Stomach (tissue), 9 donors: ENCODE measurements around the gene PHF20. TPM values are rescaled to one million over a fixed set of nuclear protein-coding genes. Genes with fewer than 3 reads are reported as not detected.

Source experiments
- DNase-seq, 2 donors: peaks; one replicate each; pipeline versions ENCODE4 v3.0.0 to v3.0.0-alpha.2; 2013 to 2019
- H3K27ac ChIP-seq, 5 donors: fragments of 200-600 bp in 4 of 5; sonication (generic) in 4 of 5; one replicate each; pipeline ENCODE4 v1.5.1; 2013 to 2019; ENCODE audit warnings: mild to moderate bottlenecking in 1 of 5, moderate library complexity in 1 of 5
- H3K27me3 ChIP-seq, 3 donors: fragments of 200-600 bp; sonication (generic); one replicate each; pipeline ENCODE4 v1.5.1; 2017 to 2019; ENCODE audit warnings: mixed run types in 1 of 3
- H3K36me3 ChIP-seq, 4 donors: fragments of 200-600 bp; sonication (generic); 1 replicate in 3 of 4; 2 replicates in 1 of 4; pipeline ENCODE4 v1.5.1; 2016 to 2019
- H3K4me1 ChIP-seq, 4 donors: fragments of 200-600 bp; sonication (generic); one replicate each; pipeline ENCODE4 v1.5.1; 2016 to 2019
- H3K4me3 ChIP-seq, 4 donors: fragments of 200-600 bp; sonication (generic) in 3 of 4; one replicate each; pipeline ENCODE4 v1.5.1; 2016 to 2019; ENCODE audit warnings: mild to moderate bottlenecking in 1 of 4
- H3K9me3 ChIP-seq, 4 donors: fragments of 200-600 bp; sonication (generic); one replicate each; pipeline ENCODE4 v1.5.1; 2016 to 2019
- CTCF ChIP-seq, 7 experiments: fragments of 450-650 bp in 4 of 7; fragments of 200-600 bp in 3 of 7; sonication (generic) in 3 of 7; IDR thresholded peaks; one replicate each; pipeline ENCODE4 v1.5.1; 2016 to 2019; ENCODE audit warnings: antibody characterized with exemption in 7 of 7, control low read depth in 2 of 7, mild to moderate bottlenecking in 1 of 7
- EP300 ChIP-seq: sonication (generic); formaldehyde crosslinking; IDR thresholded peaks from one replicate; pipeline ENCODE4 v1.6.1; 2017; ENCODE audit warnings: antibody characterized with exemption
- POLR2A ChIP-seq, 4 donors: fragments of 450-650 bp; IDR thresholded peaks; one replicate each; pipeline ENCODE4 v1.6.1; 2016; ENCODE audit warnings: antibody characterized with exemption in 4 of 4, control low read depth in 2 of 4, mild to moderate bottlenecking in 1 of 4, moderate library complexity in 1 of 4
- POLR2AphosphoS5 ChIP-seq, 3 donors: sonication (generic); formaldehyde crosslinking; IDR thresholded peaks; one replicate each; pipeline ENCODE4 v1.6.1; 2016; ENCODE audit warnings: antibody characterized with exemption in 3 of 3
- WGBS, 5 donors: extraction: QIAGEN DNeasy Blood & Tissue Kit in 3 of 5; methylation state at CpG; one replicate each; pipeline versions ENCODE4 v1.1.5 to v1.1.7; 2013 to 2018; 5-methylcytosine and 5-hydroxymethylcytosine counted together
- intact Hi-C: fragments of 100-400 bp; cut with DNase I; formaldehyde crosslinking; loops from one replicate; pipeline ENCODE4 v1.15.1; 2023; ENCODE audit warnings: low total_unique reads
- polyA plus RNA-seq, 3 donors: library from polyadenylated mRNA; stranded (reverse); fragments of 200-250 nt; gene quantifications; one replicate each; pipeline ENCODE4 v1.2.3, GENCODE V29; 2013
- total RNA-seq, 5 donors: library from RNA; depleted of rRNA; stranded (reverse); fragments of >200 nt; gene quantifications; one replicate each; pipeline versions ENCODE4 v1.1.0 to v1.2.3, GENCODE V29; 2014 to 2016
- donor health status: healthy with polysubstance abuse.
- donor health status: Bipolar disorder and iron deficiency.
- donor health status: healthy.

The PHF20 gene
- total and polyA plus RNA-seq, 8 donors, result 18.3 to 135 (median 31.5) TPM

- Histone ChIP-seq H3K4me1 (peaks cover 3 to 49% (median 24%) of the 10 kb centered on the region in 4 donors), H3K27ac (peak overlapping the region in 3 of 5 donors; percentile 36 to 72 (median 70)), H3K27me3 (no peaks in the 10 kb centered on the region), H3K9me3 (no peaks in the 10 kb centered on the region), H3K36me3 (peaks cover 0 to 17% (median 3%) of the 10 kb centered on the region in 4 donors), H3K4me3 (no peak overlapping the region)
- intact Hi-C loops, result no loop called here
- no peak for TF ChIP-seq EP300
- DNase-seq, result no peak
- 93 to 98% (median 95%) methylated on average over 4 of the region's 4 CpGs for WGBS, 5 donors
These were observed 20.9 kb downstream of the PHF20 start for GRCh38 chr20:35792740-35793139.

DNA sequence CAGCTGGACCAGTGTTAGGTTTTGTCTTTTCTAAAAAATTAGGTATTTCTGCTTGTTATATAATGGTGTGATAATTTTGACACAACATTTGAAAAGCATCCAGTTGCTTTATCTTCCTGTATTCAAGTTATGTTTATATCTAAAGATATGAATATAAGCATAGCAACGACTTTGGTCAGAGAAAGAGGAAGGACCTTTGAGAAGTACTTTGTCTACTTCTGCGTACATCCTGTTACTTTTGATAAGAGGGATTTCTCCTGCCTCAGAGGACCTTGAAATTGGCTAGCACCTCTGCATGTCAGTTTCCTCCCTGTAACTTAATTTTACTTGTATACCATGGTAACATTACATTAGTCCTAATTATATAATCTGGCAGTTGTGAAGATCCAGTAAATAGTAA lies 24.8 kb downstream of the PHF20 start:
- Histone ChIP-seq H3K27me3 (no peaks in the 10 kb centered on the region), H3K27ac (peak overlapping the region in 3 of 5 donors; percentile 33 to 49 (median 36)), H3K4me3 (no peak overlapping the region), H3K36me3 (peaks cover 0 to 22% (median 14%) of the 10 kb centered on the region in 4 donors), H3K4me1 (peaks cover 3 to 35% (median 19%) of the 10 kb centered on the region in 4 donors), H3K9me3 (no peaks in the 10 kb centered on the region)
- WGBS, 5 donors, result 8 to 27% (median 17%) methylated on average over 2 of the region's 2 CpGs
- TF ChIP-seq POLR2AphosphoS5 (IDR thresholded peaks at IDR 0.05) (no peak), POLR2A (IDR thresholded peaks at IDR 0.05) (no peak)
- DNase-seq, result peak in 1 of 2 donors; percentile 32
- intact Hi-C loops, result no loop called here

DNA sequence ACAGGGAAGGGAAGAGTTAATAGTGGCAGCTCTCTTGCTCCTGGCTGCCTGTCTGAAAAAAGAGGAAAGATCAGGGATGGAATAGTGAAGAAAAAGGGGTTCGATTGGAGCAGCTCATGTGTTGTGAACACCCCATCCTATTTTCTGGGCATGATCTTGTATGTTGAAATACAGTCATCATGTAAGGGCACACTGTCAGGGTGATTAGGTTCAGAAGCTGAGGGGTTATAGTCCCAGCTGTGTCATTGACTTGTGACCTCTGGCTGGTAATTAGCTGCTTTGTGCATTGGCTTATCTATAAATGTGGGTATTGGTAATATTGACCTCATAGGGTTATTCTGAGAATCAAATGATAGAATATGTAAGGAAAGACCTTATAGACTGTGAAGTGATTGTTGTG lies 30.1 kb downstream of the PHF20 start:
- TF ChIP-seq EP300, result no peak
- TF ChIP-seq POLR2AphosphoS5 (IDR thresholded peaks at IDR 0.05), result no peak
- no peak for TF ChIP-seq CTCF (IDR thresholded peaks at IDR 0.05)
- no peak for TF ChIP-seq POLR2A (IDR thresholded peaks at IDR 0.05)
- H3K27ac ChIP-seq, result no peak overlapping the region
- no peak for DNase-seq
- no peaks in the 10 kb centered on the region for H3K27me3 ChIP-seq
- peaks cover 0 to 6% (median 2%) of the 10 kb centered on the region in 4 donors for H3K4me1 ChIP-seq
- no peaks in the 10 kb centered on the region for H3K9me3 ChIP-seq
- peaks cover 12 to 70% (median 64%) of the 10 kb centered on the region in 4 donors for H3K36me3 ChIP-seq
- no peak overlapping the region for H3K4me3 ChIP-seq
- WGBS, 5 donors, result 68 to 94% (median 83%) methylated on average over 1 of the region's 1 CpG
- intact Hi-C loops, result no loop called here

DNA sequence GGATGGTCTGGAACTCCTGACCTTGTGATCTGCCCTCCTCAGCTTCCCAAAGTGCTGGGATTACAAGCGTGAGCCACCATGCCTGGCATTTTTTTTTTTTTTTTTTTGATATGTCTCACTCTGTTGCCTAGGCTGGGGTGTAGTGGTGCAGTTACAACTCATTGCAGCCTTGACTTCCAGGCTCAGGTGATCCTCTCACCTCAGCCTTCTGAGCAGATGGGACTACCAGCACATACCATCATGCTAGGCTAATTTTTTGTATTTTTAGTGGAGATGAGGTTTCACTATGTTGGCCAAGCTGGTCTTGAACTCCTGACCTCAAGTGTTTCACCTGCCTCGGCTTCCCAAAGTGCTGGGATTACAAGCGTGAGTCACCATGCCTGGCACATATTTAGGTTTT lies 34.3 kb downstream of the PHF20 start:
- intact Hi-C loops, result no loop called here
- Histone ChIP-seq H3K27ac (no peak overlapping the region), H3K27me3 (no peaks in the 10 kb centered on the region), H3K4me1 (peaks cover 0 to 22% (median 7%) of the 10 kb centered on the region in 4 donors), H3K36me3 (peaks cover 12 to 77% (median 72%) of the 10 kb centered on the region in 4 donors), H3K9me3 (no peaks in the 10 kb centered on the region), H3K4me3 (no peak overlapping the region)
- no peak for DNase-seq
- WGBS, 5 donors, result 77 to 95% (median 86%) methylated on average over 3 of the region's 3 CpGs
- TF ChIP-seq POLR2AphosphoS5 (IDR thresholded peaks at IDR 0.05), result no peak
- no peak for TF ChIP-seq CTCF (IDR thresholded peaks at IDR 0.05)
- TF ChIP-seq POLR2A (IDR thresholded peaks at IDR 0.05), result no peak
- no peak for TF ChIP-seq EP300

- 84 to 95% (median 92%) methylated on average over 2 of the region's 2 CpGs for WGBS, 5 donors
- Histone ChIP-seq H3K4me1 (peaks cover 0 to 22% (median 7%) of the 10 kb centered on the region in 4 donors), H3K27me3 (no peaks in the 10 kb centered on the region), H3K9me3 (no peaks in the 10 kb centered on the region), H3K27ac (no peak overlapping the region), H3K4me3 (no peak overlapping the region), H3K36me3 (peaks cover 12 to 66% (median 60%) of the 10 kb centered on the region in 4 donors)
- no peak for DNase-seq
- intact Hi-C loops, result no loop called here
- no peak for TF ChIP-seq CTCF (IDR thresholded peaks at IDR 0.05)
- no peak for TF ChIP-seq POLR2AphosphoS5 (IDR thresholded peaks at IDR 0.05)
- no peak for TF ChIP-seq POLR2A (IDR thresholded peaks at IDR 0.05)
- no peak for TF ChIP-seq EP300
These were observed 36.1 kb downstream of the PHF20 start for GRCh38 chr20:35807877-35808276.
